Aorta (tissue), 5 donors: ENCODE data around the gene MAP3K19. TPM values are rescaled to one million over a fixed set of nuclear protein-coding genes. Genes with fewer than 3 reads are reported as not detected.
A peak's percentile ranks its signal among the peaks of the same experiment; 100 is the strongest.

Source experiments
- ATAC-seq: fragments of 200-7000 bp; cut with Tn5 transposase; one replicate; pipeline ENCODE4 v1.9.1; 2022; ENCODE audit warnings: moderate library complexity; ENCODE audit not compliant: low FRiP score
- DNase-seq, 2 donors: peaks; one replicate each; pipeline ENCODE4 v3.0.0-alpha.2; 2020
- H3K27ac ChIP-seq, 2 donors: one replicate each; pipeline ENCODE4 v1.5.1; 2013; ENCODE audit warnings: low read length in 2 of 2, mild to moderate bottlenecking in 2 of 2, moderate library complexity in 2 of 2, control low read depth in 1 of 2, inconsistent platforms in 1 of 2, low read depth in 1 of 2
- H3K27me3 ChIP-seq, 2 donors: one replicate each; pipeline ENCODE4 v1.6.1; 2013; ENCODE audit warnings: control low read depth in 1 of 2, low read length in 1 of 2, mild to moderate bottlenecking in 1 of 2, moderate library complexity in 1 of 2; ENCODE audit not compliant: insufficient read depth in 2 of 2, control insufficient read depth in 1 of 2
- H3K36me3 ChIP-seq, 2 donors: one replicate each; pipeline ENCODE4 v1.6.1; 2013; ENCODE audit warnings: control low read depth in 1 of 2, low read length in 1 of 2, mild to moderate bottlenecking in 1 of 2; ENCODE audit not compliant: insufficient read depth in 2 of 2, control insufficient read depth in 1 of 2
- H3K4me1 ChIP-seq, 2 donors: one replicate each; pipeline ENCODE4 v1.6.1; 2013; ENCODE audit warnings: low read length in 2 of 2, control low read depth in 1 of 2, mild to moderate bottlenecking in 1 of 2, moderate library complexity in 1 of 2; ENCODE audit not compliant: insufficient read depth in 2 of 2, control insufficient read depth in 1 of 2
- H3K4me3 ChIP-seq, 2 donors: one replicate each; pipeline ENCODE4 v1.5.1; 2013; ENCODE audit warnings: low read length in 2 of 2, control low read depth in 1 of 2, mild to moderate bottlenecking in 1 of 2
- H3K9me3 ChIP-seq: one replicate; pipeline ENCODE4 v1.6.1; 2013; ENCODE audit warnings: mild to moderate bottlenecking, low read length; ENCODE audit not compliant: control insufficient read depth
- WGBS, 2 donors: extraction: QIAGEN DNeasy Blood & Tissue Kit; methylation state at CpG; one replicate each; pipeline ENCODE4 v1.1.7; 2013; 5-methylcytosine and 5-hydroxymethylcytosine counted together
- intact Hi-C, 2 donors: fragments of 100-400 bp; cut with DNase I; formaldehyde crosslinking; loops; one replicate each; pipeline versions ENCODE4 v1.14.2 to v1.15.0; 2022
- polyA plus RNA-seq, 2 donors: library from polyadenylated mRNA; stranded (reverse); fragments of 200-250 nt; gene quantifications; one replicate each; pipeline ENCODE4 v1.2.3, GENCODE V29; 2013
- total RNA-seq, 2 donors: library from RNA; stranded (reverse); fragmentation: NEBNext Ultra II Directional; extraction: Animal tissue kit (Norgen Biotek cat#: 25700); gene quantifications; one replicate each; pipeline ENCODE4 v1.2.1, GENCODE V29; 2021
- donor health status: healthy with polysubstance abuse.
- donor health status: Bipolar disorder and iron deficiency.
- donor health status: DM: no; HTN: no; CAD: no.
- donor health status: DM: no; HTN: no; CAD: no.
- donor health status: DM: yes; HTN: yes; CAD: no.

Gene MAP3K19
- total and polyA plus RNA-seq, 4 donors: not detected

- H3K36me3 ChIP-seq: no peaks in the 10 kb centered on the region
- 83 to 97% methylated on average over 1 of the region's 1 CpG for WGBS, 2 donors
- H3K27ac ChIP-seq: no peak overlapping the region
- H3K4me1 ChIP-seq: no peaks in the 10 kb centered on the region
- H3K9me3 ChIP-seq: no peaks in the 10 kb centered on the region
- ATAC-seq (no peak), DNase-seq (no peak)
- intact Hi-C loops: no loop called here
- H3K27me3 ChIP-seq: no peaks in the 10 kb centered on the region
- H3K4me3 ChIP-seq: no peak overlapping the region
These were observed 37.9 kb downstream of the MAP3K19 start for GRCh38 chr2:135009339-135009738.

GRCh38 chr2:135005753-135006152 is 41.5 kb downstream of the MAP3K19 start:
- intact Hi-C loops: no loop called here
- Histone ChIP-seq H3K27ac (no peak overlapping the region), H3K9me3 (no peaks in the 10 kb centered on the region), H3K4me1 (no peaks in the 10 kb centered on the region), H3K36me3 (no peaks in the 10 kb centered on the region), H3K4me3 (no peak overlapping the region), H3K27me3 (no peaks in the 10 kb centered on the region)
- DNase-seq (no peak), ATAC-seq (no peak)
- WGBS, 2 donors: 36 to 40% methylated on average over 3 of the region's 3 CpGs

- peak; percentile 77 to 90 for DNase-seq
- Histone ChIP-seq H3K27me3 (no peaks in the 10 kb centered on the region), H3K9me3 (no peaks in the 10 kb centered on the region), H3K36me3 (no peaks in the 10 kb centered on the region), H3K4me1 (no peaks in the 10 kb centered on the region), H3K4me3 (no peak overlapping the region), H3K27ac (no peak overlapping the region)
- 3 to 5% methylated on average over 17 of the region's 17 CpGs for WGBS, 2 donors
- ATAC-seq: peak; percentile 94
- intact Hi-C loops: loop anchor here (5.0 kb wide), 1 partner anchor 708 kb away; no protein-coding TSS in a partner anchor
These were observed 43.1 kb downstream of the MAP3K19 start for GRCh38 chr2:135004005-135004746.

GRCh38 chr2:135002836-135003235 is 44.4 kb downstream of the MAP3K19 start:
- Histone ChIP-seq H3K9me3 (no peaks in the 10 kb centered on the region), H3K27me3 (no peaks in the 10 kb centered on the region), H3K36me3 (no peaks in the 10 kb centered on the region), H3K4me3 (no peak overlapping the region), H3K4me1 (no peaks in the 10 kb centered on the region), H3K27ac (no peak overlapping the region)
- no peak for DNase-seq
- intact Hi-C loops: loop anchor here (5.0 kb wide), 1 partner anchor 709 kb away; no protein-coding TSS in a partner anchor
- no peak for ATAC-seq
- 83 to 86% methylated on average over 4 of the region's 4 CpGs for WGBS, 2 donors

- no peak overlapping the region for H3K27ac ChIP-seq
- no peak for DNase-seq
- no peak for ATAC-seq
- H3K4me1 ChIP-seq: no peaks in the 10 kb centered on the region
- no peaks in the 10 kb centered on the region for H3K27me3 ChIP-seq
- intact Hi-C loops: no loop called here
- no peaks in the 10 kb centered on the region for H3K36me3 ChIP-seq
- H3K4me3 ChIP-seq: no peak overlapping the region
- no peaks in the 10 kb centered on the region for H3K9me3 ChIP-seq
- WGBS, 2 donors: 56 to 69% methylated on average over 2 of the region's 2 CpGs
These were observed 47.7 kb downstream of the MAP3K19 start for GRCh38 chr2:134999521-134999920.

- WGBS, 2 donors: 17 to 20% methylated on average over 3 of the region's 3 CpGs
- intact Hi-C loops: no loop called here
These were observed 58.1 kb downstream of the MAP3K19 start for GRCh38 chr2:134988994-134989605.

GRCh38 chr2:134985061-134985460 is 62.2 kb downstream of the MAP3K19 start:
- H3K4me3 ChIP-seq: no peak overlapping the region
- no peaks in the 10 kb centered on the region for H3K36me3 ChIP-seq
- ATAC-seq: no peak
- no peaks in the 10 kb centered on the region for H3K4me1 ChIP-seq
- no peak for DNase-seq
- intact Hi-C loops: no loop called here
- H3K27me3 ChIP-seq: no peaks in the 10 kb centered on the region
- H3K27ac ChIP-seq: no peak overlapping the region
- H3K9me3 ChIP-seq: no peaks in the 10 kb centered on the region
- 48 to 60% methylated on average over 3 of the region's 3 CpGs for WGBS, 2 donors

More at GRCh38 chr2:134988994-134989605, 58.1 kb downstream of the MAP3K19 start:
- no peak for DNase-seq
- Histone ChIP-seq H3K4me1 (no peaks in the 10 kb centered on the region), H3K36me3 (no peaks in the 10 kb centered on the region), H3K9me3 (no peaks in the 10 kb centered on the region), H3K4me3 (no peak overlapping the region), H3K27ac (no peak overlapping the region), H3K27me3 (no peaks in the 10 kb centered on the region)
- ATAC-seq: no peak

GRCh38 chr2:134982603-134983002 is 64.6 kb downstream of the MAP3K19 start:
- no peak overlapping the region for H3K4me3 ChIP-seq
- no peaks in the 10 kb centered on the region for H3K27me3 ChIP-seq
- H3K27ac ChIP-seq: no peak overlapping the region
- intact Hi-C loops: no loop called here
- H3K4me1 ChIP-seq: no peaks in the 10 kb centered on the region
- ATAC-seq (no peak), DNase-seq (no peak)
- no peaks in the 10 kb centered on the region for H3K36me3 ChIP-seq
- WGBS, 2 donors: 79 to 81% methylated on average over 1 of the region's 1 CpG
- no peaks in the 10 kb centered on the region for H3K9me3 ChIP-seq

GRCh38 chr2:134980639-134981038 is 66.6 kb downstream of the MAP3K19 start:
- WGBS, 2 donors: 90 to 94% methylated on average over 7 of the region's 7 CpGs
- DNase-seq (no peak), ATAC-seq (no peak)
- Histone ChIP-seq H3K4me1 (no peaks in the 10 kb centered on the region), H3K27me3 (no peaks in the 10 kb centered on the region), H3K4me3 (no peak overlapping the region), H3K27ac (no peak overlapping the region), H3K9me3 (no peaks in the 10 kb centered on the region), H3K36me3 (no peaks in the 10 kb centered on the region)
- intact Hi-C loops: no loop called here
